Neural cell (in vitro differentiated cells): ENCODE results near the gene ANKRD33B. TPM values are rescaled to one million over a fixed set of nuclear protein-coding genes. Genes with fewer than 3 reads are reported as not detected.
"Not testable (repeated sequence)": the region's sequence is repeated elsewhere in the genome, so short reads cannot be mapped to it uniquely, and the experiment has no call there.

Experiments used
- H2AFZ ChIP-seq: fragments of 200-600, 300-800 bp; sonication (generic), shearing (Covaris generic); 2 replicates; pipeline ENCODE4 v1.6.0; 2014; ENCODE audit warnings: low read depth, mild to moderate bottlenecking, antibody characterized with exemption, low read length, moderate library complexity
- H3F3A ChIP-seq: fragments of 200-600 bp; shearing (Covaris generic); 2 replicates; pipeline ENCODE4 v1.6.1; 2016; ENCODE audit warnings: mild to moderate bottlenecking, moderate library complexity, mixed read lengths, antibody characterized with exemption, low read length; ENCODE audit not compliant: insufficient read depth, poor library complexity, severe bottlenecking
- H3K27ac ChIP-seq: fragments of 200-600, 300-800 bp; sonication (generic), shearing (Covaris generic); 2 replicates; pipeline ENCODE4 v1.5.1; 2014; ENCODE audit warnings: mild to moderate bottlenecking, low read length, moderate library complexity
- H3K27me3 ChIP-seq: fragments of 300-800, 200-600 bp; sonication (generic), shearing (Covaris generic); 2 replicates; pipeline ENCODE4 v1.6.0; 2014; ENCODE audit warnings: mild to moderate bottlenecking, low read depth, low read length, moderate library complexity; ENCODE audit not compliant: insufficient read depth
- H3K36me3 ChIP-seq: fragments of 300-800, 200-600 bp; sonication (generic), shearing (Covaris generic); 2 replicates; pipeline ENCODE4 v1.5.1; 2014; ENCODE audit warnings: mild to moderate bottlenecking, antibody characterized with exemption, low read length, moderate library complexity; ENCODE audit not compliant: insufficient read depth
- H3K4me2 ChIP-seq: fragments of 300-800, 200-600 bp; sonication (generic), shearing (Covaris generic); 2 replicates; pipeline ENCODE4 v1.6.0; 2014; ENCODE audit warnings: mild to moderate bottlenecking, low read length
- H3K4me3 ChIP-seq: fragments of 300-800, 200-600 bp; sonication (generic), shearing (Covaris generic); 2 replicates; pipeline ENCODE4 v1.5.1; 2014; ENCODE audit warnings: mild to moderate bottlenecking, low read length, moderate library complexity
- H3K79me2 ChIP-seq: fragments of 200-600 bp; shearing (Covaris generic); replicated peaks from 2 replicates; pipeline ENCODE4 v1.6.0; 2014; ENCODE audit warnings: mild to moderate bottlenecking, low read length, moderate library complexity; ENCODE audit not compliant: insufficient read depth
- H3K9ac ChIP-seq: fragments of 300-800, 200-600 bp; sonication (generic), shearing (Covaris generic); 2 replicates; pipeline ENCODE4 v1.6.1; 2016; ENCODE audit warnings: mild to moderate bottlenecking, low read length, mixed read lengths
- H3K9me2 ChIP-seq: fragments of 200-600 bp; shearing (Covaris generic); 2 replicates; pipeline ENCODE4 v1.6.1; 2016; ENCODE audit warnings: mild to moderate bottlenecking, low read length, mixed read lengths; ENCODE audit not compliant: insufficient read depth
- H3K9me3 ChIP-seq: fragments of 200-600, 300-800 bp; sonication (generic), shearing (Covaris generic); 2 replicates; pipeline ENCODE4 v1.6.1; 2016; ENCODE audit warnings: mild to moderate bottlenecking, mixed run types, low read length, moderate library complexity, mixed read lengths
- H4K20me1 ChIP-seq: fragments of 200-600 bp; shearing (Covaris generic); 2 replicates; pipeline ENCODE4 v1.6.1; 2016; ENCODE audit warnings: mild to moderate bottlenecking, mixed run types; ENCODE audit not compliant: insufficient read depth
- CTCF ChIP-seq: fragments of 450-650 bp; IDR thresholded peaks from 2 replicates; pipeline ENCODE4 v1.5.1; 2014; ENCODE audit warnings: antibody characterized with exemption, mild to moderate bottlenecking, moderate library complexity; ENCODE audit not compliant: poor library complexity, severe bottlenecking
- EP300 ChIP-seq: fragments of 450-650 bp; conservative IDR thresholded peaks from 2 replicates; pipeline ENCODE4 v1.6.1; 2014; ENCODE audit warnings: antibody characterized with exemption, mild to moderate bottlenecking, moderate library complexity; ENCODE audit not compliant: poor library complexity, severe bottlenecking
- EZH2 ChIP-seq: fragments of 200-600, 300-800 bp; shearing (Covaris generic), sonication (generic); IDR thresholded peaks from 2 replicates; pipeline ENCODE4 v1.6.1; 2014; ENCODE audit warnings: antibody characterized with exemption, low read length, borderline replicate concordance, mild to moderate bottlenecking; ENCODE audit not compliant: insufficient read depth, poor library complexity, severe bottlenecking
- MXI1 ChIP-seq: fragments of 450-650 bp; conservative IDR thresholded peaks from 2 replicates; pipeline ENCODE4 v1.6.1; 2014; ENCODE audit warnings: antibody characterized with exemption, mild to moderate bottlenecking; ENCODE audit not compliant: poor library complexity, severe bottlenecking
- POLR2AphosphoS5 ChIP-seq: IDR thresholded peaks from 2 replicates; pipeline ENCODE4 v1.6.1; 2012
- RAD21 ChIP-seq: fragments of 450-650 bp; conservative IDR thresholded peaks from 2 replicates; pipeline ENCODE4 v1.6.1; 2014; ENCODE audit warnings: antibody characterized with exemption, mild to moderate bottlenecking, moderate library complexity
- REST ChIP-seq: IDR thresholded peaks from 2 replicates; pipeline ENCODE4 v1.6.1; 2012; ENCODE audit warnings: borderline replicate concordance
- SMC3 ChIP-seq: fragments of 450-650 bp; conservative IDR thresholded peaks from 2 replicates; pipeline ENCODE4 v1.6.1; 2014; ENCODE audit warnings: antibody characterized with exemption, mild to moderate bottlenecking, moderate library complexity; ENCODE audit not compliant: poor library complexity
- TAF1 ChIP-seq: IDR thresholded peaks from 2 replicates; pipeline ENCODE4 v1.6.1; 2012; ENCODE audit warnings: low read depth
- polyA minus RNA-seq: library from RNA; depleted of rRNA, polyadenylated mRNA; stranded (reverse); fragments of >200 nt; gene quantifications from 2 replicates; pipeline ENCODE4 v1.2.3, GENCODE V29; 2014
- polyA plus RNA-seq: library from polyadenylated mRNA; depleted of rRNA; stranded (reverse); fragments of >200 nt; gene quantifications from 2 replicates; pipeline ENCODE4 v1.2.3, GENCODE V29; 2014

ANKRD33B gene
- not detected in 2 replicates for polyA plus RNA-seq
- 0.24 and 0.35 TPM in 2 replicates for polyA minus RNA-seq

- no peaks in the 10 kb centered on the region for H3F3A ChIP-seq
- no peak within 1 kb of the TSS for H3K27ac ChIP-seq
- no peaks in the 10 kb centered on the region for H3K9me2 ChIP-seq
- H3K4me2 ChIP-seq: no peak within 1 kb of the TSS
- H4K20me1 ChIP-seq: no peaks in the 10 kb centered on the region
- peaks cover 55% of the 10 kb centered on the region for H3K27me3 ChIP-seq
- no peaks in the 10 kb centered on the region for H3K9me3 ChIP-seq
- H3K36me3 ChIP-seq: no peaks in the 10 kb centered on the region
- no peak within 1 kb of the TSS for H2AFZ ChIP-seq
- no peak for TF ChIP-seq EP300
- no peak for TF ChIP-seq EZH2
- TF ChIP-seq MXI1: no peak
- TF ChIP-seq TAF1: no peak
- TF ChIP-seq POLR2AphosphoS5: no peak
- TF ChIP-seq SMC3: no peak
- TF ChIP-seq CTCF: no peak
- H3K4me3 ChIP-seq: peak within 1 kb of the TSS; percentile 70
- no peaks in the 10 kb centered on the region for H3K79me2 ChIP-seq
- H3K9ac ChIP-seq: peak within 1 kb of the TSS; percentile 23
Observed at GRCh38 chr5:10563945-10564837, at the start of gene ANKRD33B. TSS of gene ANKRD33B (plus strand) at chr5:10564070. CDS start at chr5:10564468, 398 bp downstream.

- H4K20me1 ChIP-seq, H3F3A ChIP-seq, H3K9me2 ChIP-seq, H3K79me2 ChIP-seq, H3K36me3 ChIP-seq, H2AFZ ChIP-seq, H3K4me3 ChIP-seq, H3K27ac ChIP-seq, H3K9me3 ChIP-seq, H3K27me3 ChIP-seq, H3K9ac ChIP-seq, H3K4me2 ChIP-seq: not testable (repeated sequence)
Observed at GRCh38 chr5:10514572-10514971, 49.3 kb upstream of the ANKRD33B start.

GRCh38 chr5:10515492-10515891 lies 48.4 kb upstream of the ANKRD33B start:
- TF ChIP-seq CTCF (no peak), REST (no peak), EZH2 (no peak), MXI1 (no peak), POLR2AphosphoS5 (no peak), TAF1 (no peak), SMC3 (no peak), RAD21 (no peak), EP300 (no peak)

More at GRCh38 chr5:10515492-10515891, 48.4 kb upstream of the ANKRD33B start:
- H3K4me2 ChIP-seq: no peak overlapping the region
- H3K9me2 ChIP-seq: no peaks in the 10 kb centered on the region
- H3K36me3 ChIP-seq: no peaks in the 10 kb centered on the region
- H3K9me3 ChIP-seq: no peaks in the 10 kb centered on the region
- no peaks in the 10 kb centered on the region for H4K20me1 ChIP-seq
- H3K27ac ChIP-seq: no peak overlapping the region
- H3K79me2 ChIP-seq: no peaks in the 10 kb centered on the region
- no peaks in the 10 kb centered on the region for H3K27me3 ChIP-seq
- H3K4me3 ChIP-seq: no peak overlapping the region
- no peaks in the 10 kb centered on the region for H3F3A ChIP-seq
- no peak overlapping the region for H2AFZ ChIP-seq
- no peak overlapping the region for H3K9ac ChIP-seq
